Measurements from ENCODE around the gene MAPK14.

The MAPK14 gene

DNA sequence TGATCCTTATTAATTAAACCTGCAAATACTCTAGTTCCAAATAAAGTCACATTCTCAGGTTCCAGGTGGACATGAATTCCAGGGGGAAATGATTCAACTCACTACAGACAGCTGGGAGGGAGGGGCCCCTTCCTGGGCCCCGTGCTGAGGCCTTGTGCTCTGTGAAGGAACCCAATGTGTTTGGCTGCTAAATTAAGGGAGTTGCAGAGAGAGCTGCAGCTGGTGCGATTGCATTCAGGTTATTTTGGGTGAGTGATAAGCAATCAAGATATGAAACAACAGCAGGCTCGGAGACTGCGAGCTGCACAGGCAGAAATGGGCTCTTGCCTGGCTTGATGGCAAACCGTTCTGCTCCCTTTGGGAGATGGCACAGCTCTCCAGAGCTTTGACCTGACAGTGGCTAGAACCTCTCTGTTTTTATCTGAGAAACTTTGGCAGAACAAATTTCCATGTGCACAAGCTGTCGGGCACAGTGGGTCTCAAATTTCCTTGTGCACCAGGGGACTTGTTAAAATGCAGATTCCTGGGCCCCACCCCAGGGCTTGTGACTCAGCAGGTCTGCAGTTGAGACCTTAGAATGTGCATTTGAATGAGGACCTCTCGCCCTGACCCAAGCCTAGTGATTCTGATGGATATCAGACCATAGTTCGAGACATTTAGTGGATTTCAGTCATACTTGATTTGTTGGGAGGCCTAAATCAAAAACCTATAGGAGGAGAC lies 112.5 kb downstream of the MAPK14 start:
- DNase-seq = no peak
- in situ Hi-C loops (cut with HindIII; ENCODE audit: low pct_ligation_motif_present, low pct_unique_long_range_greater_than_20kb, low sequenced_read_pairs) = no loop called here

GRCh38 chr6:36141091-36141490 lies 113.5 kb downstream of the MAPK14 start:
- no peak for DNase-seq
- in situ Hi-C loops (cut with HindIII; ENCODE audit: low pct_ligation_motif_present, low pct_unique_long_range_greater_than_20kb, low sequenced_read_pairs) = no loop called here

DNA sequence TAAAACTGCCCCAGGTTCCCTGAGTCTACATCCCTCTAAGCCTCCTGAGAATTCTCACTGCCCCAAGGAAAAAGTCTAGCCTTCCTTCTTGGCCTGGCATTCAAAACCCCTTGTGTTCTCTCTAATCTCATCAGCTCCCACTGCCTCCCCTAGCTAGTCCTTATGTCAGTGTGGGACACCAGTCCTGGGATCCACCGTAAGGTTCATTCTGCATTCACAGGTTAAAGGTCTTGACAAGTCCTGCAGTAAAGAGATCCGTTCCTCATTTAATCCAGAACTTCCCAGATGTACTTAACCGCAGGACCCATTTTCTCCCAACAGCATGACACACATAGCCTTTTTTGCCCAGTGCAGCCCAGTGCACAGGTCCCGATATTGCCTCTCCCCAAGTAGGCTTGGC lies 114.4 kb downstream of the MAPK14 start:
- no peak for DNase-seq
- in situ Hi-C loops (cut with HindIII; ENCODE audit: low pct_ligation_motif_present, low pct_unique_long_range_greater_than_20kb, low sequenced_read_pairs) = no loop called here

DNA sequence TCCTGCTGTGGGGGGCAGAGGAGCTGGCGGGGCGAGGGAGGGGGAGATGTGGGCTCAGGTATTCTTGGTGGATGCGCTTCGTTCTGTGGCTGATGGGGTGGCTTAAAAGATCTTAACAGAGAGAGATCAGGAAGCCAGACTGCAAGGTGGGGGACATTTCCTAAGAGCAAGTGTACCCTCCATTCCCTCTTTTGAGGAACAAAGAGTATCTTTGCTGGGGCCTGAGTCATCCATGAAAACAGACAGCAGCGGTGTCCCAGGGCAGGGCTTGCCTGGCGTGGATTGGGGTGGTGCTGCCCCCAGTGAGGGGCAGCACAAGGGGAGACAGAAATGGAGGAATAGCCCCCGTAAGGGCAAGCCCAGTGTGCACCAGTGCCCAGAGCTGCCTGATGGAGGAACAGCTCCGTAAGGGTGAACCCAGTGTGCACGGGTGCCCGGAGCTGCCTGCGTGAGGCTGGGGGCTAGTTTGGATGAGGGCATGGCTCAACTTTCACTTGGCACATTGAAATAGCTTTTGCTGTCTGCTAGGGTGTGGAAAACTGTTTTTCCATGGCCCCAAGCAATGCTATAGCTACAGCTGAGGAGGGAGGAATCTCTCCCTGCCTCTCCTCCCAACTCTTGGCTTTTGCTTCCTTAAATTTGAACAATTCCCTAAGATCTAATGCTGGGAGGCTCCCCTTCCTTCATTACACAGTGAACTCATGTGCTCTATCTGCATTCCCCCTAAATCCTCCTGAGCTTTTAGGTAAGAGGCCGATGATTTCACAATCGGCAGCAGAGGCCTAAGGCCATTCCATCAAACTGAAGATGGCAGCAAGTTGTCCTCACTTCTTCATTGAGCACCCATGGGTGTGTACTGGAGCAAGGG lies 115.6 kb downstream of the MAPK14 start:
- no peak for DNase-seq
- in situ Hi-C loops (cut with HindIII; ENCODE audit: low pct_ligation_motif_present, low pct_unique_long_range_greater_than_20kb, low sequenced_read_pairs) = no loop called here

DNA sequence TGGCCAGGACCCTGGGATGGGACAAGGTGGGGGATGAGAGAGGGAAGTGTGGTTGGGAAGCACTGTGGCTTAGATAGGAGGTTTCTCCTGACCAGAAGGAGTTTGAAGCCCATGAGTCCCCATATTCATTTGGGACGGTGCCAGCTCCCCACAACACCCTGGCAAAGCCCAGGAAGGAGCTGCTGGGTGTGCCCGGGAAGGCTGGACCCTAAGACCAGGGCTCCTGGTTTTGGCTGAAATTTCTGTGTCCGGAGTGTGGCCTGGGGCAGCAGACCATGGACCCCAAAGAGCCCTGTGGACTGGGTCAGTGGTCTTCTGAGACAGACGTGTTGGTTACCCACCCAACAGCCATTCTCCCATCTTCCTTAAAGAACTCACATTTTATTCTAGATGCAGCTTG lies 117.9 kb downstream of the MAPK14 start:
- no peak for DNase-seq
- in situ Hi-C loops (cut with HindIII; ENCODE audit: low pct_ligation_motif_present, low pct_unique_long_range_greater_than_20kb, low sequenced_read_pairs) = no loop called here

DNA sequence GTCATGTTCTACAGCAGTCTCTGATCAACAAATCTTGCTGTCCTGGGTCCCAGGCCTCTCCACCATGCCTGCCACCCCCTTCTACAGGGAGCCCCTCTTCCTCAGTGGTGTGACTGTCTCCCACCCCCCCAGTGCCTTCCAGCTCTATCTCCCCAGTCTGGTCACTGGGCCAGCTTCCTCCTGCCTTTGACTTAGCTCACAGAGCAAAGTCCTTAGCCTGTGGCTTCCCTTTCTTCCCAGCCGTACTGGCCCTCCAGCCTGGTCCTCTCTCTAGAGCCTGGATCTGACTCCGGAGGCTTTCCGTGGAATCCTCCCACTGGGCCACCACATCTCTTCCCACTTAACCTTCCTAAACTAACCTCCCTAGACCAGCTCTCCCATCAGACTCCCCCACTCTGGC lies 119.7 kb downstream of the MAPK14 start:
- DNase-seq = no peak
- in situ Hi-C loops (cut with HindIII; ENCODE audit: low pct_ligation_motif_present, low pct_unique_long_range_greater_than_20kb, low sequenced_read_pairs) = no loop called here

DNA sequence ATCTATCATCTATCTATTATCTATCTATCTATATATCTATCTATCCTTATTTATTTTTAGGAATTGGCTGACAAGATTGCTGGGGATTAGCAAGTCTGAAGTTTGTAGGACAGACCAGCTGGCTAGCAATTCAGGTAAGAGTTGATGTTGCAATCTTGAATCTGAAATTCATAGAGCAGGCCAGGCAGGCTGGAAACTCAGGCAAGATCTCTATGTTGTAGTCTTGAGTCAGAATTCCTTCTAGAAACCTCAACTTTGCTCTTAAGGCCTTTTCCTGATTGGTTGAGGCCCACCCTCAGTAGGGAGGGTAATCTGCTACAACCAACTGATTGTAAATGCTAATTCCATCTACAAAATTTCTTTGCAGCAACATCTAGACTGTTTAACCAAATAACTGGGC lies 121.9 kb downstream of the MAPK14 start:
- in situ Hi-C loops (cut with HindIII; ENCODE audit: low pct_ligation_motif_present, low pct_unique_long_range_greater_than_20kb, low sequenced_read_pairs) = no loop called here
- DNase-seq = no peak

GRCh38 chr6:36150283-36150682 lies 122.7 kb downstream of the MAPK14 start:
- in situ Hi-C loops (cut with HindIII; ENCODE audit: low pct_ligation_motif_present, low pct_unique_long_range_greater_than_20kb, low sequenced_read_pairs) = no loop called here

GRCh38 chr6:36154286-36154685 lies 126.7 kb downstream of the MAPK14 start:
- in situ Hi-C loops (cut with HindIII; ENCODE audit: low pct_ligation_motif_present, low pct_unique_long_range_greater_than_20kb, low sequenced_read_pairs) = no loop called here
- no peak for DNase-seq

More at GRCh38 chr6:36150283-36150682, 122.7 kb downstream of the MAPK14 start:
- no peak for DNase-seq

GRCh38 chr6:36155662-36156061 lies 128.1 kb downstream of the MAPK14 start:
- in situ Hi-C loops (cut with HindIII; ENCODE audit: low pct_ligation_motif_present, low pct_unique_long_range_greater_than_20kb, low sequenced_read_pairs) = no loop called here

DNA sequence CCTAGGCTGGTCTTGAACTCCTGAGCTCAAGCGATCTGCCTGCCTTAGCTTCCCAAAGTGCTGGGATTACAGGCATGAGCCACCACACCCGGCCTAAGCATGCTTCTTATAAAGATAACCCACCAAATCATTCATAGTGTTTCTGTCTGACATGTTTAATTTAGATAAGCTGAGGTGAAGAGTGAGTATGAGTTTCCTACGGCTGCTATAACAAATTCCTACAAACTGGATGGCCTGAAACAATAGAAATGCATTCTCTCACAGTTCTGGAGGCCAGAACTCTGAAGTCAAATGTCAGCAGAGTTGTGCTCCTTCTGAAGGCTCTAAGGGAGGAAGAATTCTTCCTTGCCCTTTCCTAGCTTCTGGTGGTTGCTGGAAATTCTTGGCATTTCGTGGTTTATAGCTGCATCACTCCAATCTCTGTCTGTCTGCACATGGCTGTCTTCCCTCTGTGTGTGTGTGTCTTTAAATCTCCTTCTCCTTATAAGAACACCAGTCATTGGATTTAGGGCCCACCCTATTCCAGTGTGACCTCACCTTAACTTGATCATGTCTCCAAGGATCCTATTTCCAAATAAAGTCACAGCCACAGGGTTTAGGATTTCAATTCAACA lies 132.6 kb downstream of the MAPK14 start:
- in situ Hi-C loops (cut with HindIII; ENCODE audit: low pct_ligation_motif_present, low pct_unique_long_range_greater_than_20kb, low sequenced_read_pairs) = no loop called here

More at GRCh38 chr6:36155662-36156061, 128.1 kb downstream of the MAPK14 start:
- no peak for DNase-seq

More for the DNA sequence above, 132.6 kb downstream of the MAPK14 start:
- DNase-seq = no peak

Measured in ACHN (cell line).